Measurements from ENCODE around the gene IFI30.

- TF ChIP-seq ZNF114 (CRISPR knock-in tag; IDR thresholded peaks at IDR 0.05) (no peak), CTCF (conservative IDR thresholded peaks at IDR 0.05; ENCODE audit: low read depth in 2 of 2) (0 out of 4 replicates have a peak, but pooled peaks of 1 of the 2 experiments have one; percentile 8), JUNB (IDR thresholded peaks at IDR 0.05; ENCODE audit: unreplicated experiment) (no peak), EZH2 (IDR thresholded peaks at IDR 0.05; ENCODE audit: low read depth, unreplicated experiment) (no peak), ETS1 (IDR thresholded peaks at IDR 0.05) (no peak), POLR2AphosphoS5 (IDR thresholded peaks at IDR 0.05; ENCODE audit: low read depth) (peak; percentile 58), EZH2phosphoT487 (IDR thresholded peaks at IDR 0.05; ENCODE audit: unreplicated experiment) (no peak), NANOG (IDR thresholded peaks at IDR 0.05; ENCODE audit: borderline replicate concordance) (no peak)
These were observed 30.3 kb downstream of the IFI30 start, which contains the start of gene RAB3A for GRCh38 chr19:18203863-18204393.

Measured in GM23338 (cell line).